HG03432 (cell line): Measurements from ENCODE around the gene OXCT2.
"Not testable (repeated sequence)": the region's sequence is repeated elsewhere in the genome, so short reads cannot be mapped to it uniquely, and the experiment has no call there.

Experiments used
- ATAC-seq: cut with Tn5 transposase; IDR thresholded peaks from one replicate; pipeline ENCODE4 v1.9.1; 2021; ENCODE audit warnings: mild to moderate bottlenecking, moderate library complexity; ENCODE audit not compliant: unreplicated experiment

The OXCT2 gene

GRCh38 chr1:39787964-39788363, 16.8 kb upstream of the OXCT2 start:
- peak; percentile 8 for ATAC-seq

- ATAC-seq, result no peak
Measured at GRCh38 chr1:39787468-39787867, 16.3 kb upstream of the OXCT2 start.

- not testable (repeated sequence) for ATAC-seq
Measured at GRCh38 chr1:39787108-39787375, 15.9 kb upstream of the OXCT2 start.

- ATAC-seq, result not testable (repeated sequence)
Measured at GRCh38 chr1:39786303-39787107, 15.4 kb upstream of the OXCT2 start.

GRCh38 chr1:39782685-39783084, 11.5 kb upstream of the OXCT2 start:
- ATAC-seq, result not testable (repeated sequence)

GRCh38 chr1:39782103-39782502, 11.0 kb upstream of the OXCT2 start:
- no peak for ATAC-seq

- no peak for ATAC-seq
Measured at GRCh38 chr1:39781349-39781715, 10.2 kb upstream of the OXCT2 start.

- no peak for ATAC-seq
Measured at GRCh38 chr1:39779821-39780220, 8.7 kb upstream of the OXCT2 start.

GRCh38 chr1:39779137-39779536, 8.0 kb upstream of the OXCT2 start:
- ATAC-seq, result no peak

- ATAC-seq, result not testable (repeated sequence)
Measured at GRCh38 chr1:39778463-39779099, 7.4 kb upstream of the OXCT2 start.

- ATAC-seq, result not testable (repeated sequence)
Measured at GRCh38 chr1:39777896-39778295, 6.7 kb upstream of the OXCT2 start.

GRCh38 chr1:39777306-39777705, 6.2 kb upstream of the OXCT2 start:
- no peak for ATAC-seq

GRCh38 chr1:39776886-39777285, 5.7 kb upstream of the OXCT2 start:
- no peak for ATAC-seq

GRCh38 chr1:39776400-39776713, 5.2 kb upstream of the OXCT2 start:
- peak; percentile 57 for ATAC-seq

GRCh38 chr1:39775676-39776399, 4.7 kb upstream of the OXCT2 start:
- ATAC-seq, result peak; percentile 43

- ATAC-seq, result not testable (repeated sequence)
Measured at GRCh38 chr1:39775141-39775540, 4.0 kb upstream of the OXCT2 start.

- not testable (repeated sequence) for ATAC-seq
Measured at GRCh38 chr1:39773369-39773979, 2.3 kb upstream of the OXCT2 start.

GRCh38 chr1:39770100-39771021, 787 bp downstream of the OXCT2 start:
- peak; percentile 51 for ATAC-seq

- ATAC-seq, result not testable (repeated sequence)
Measured at GRCh38 chr1:39769502-39769901, 1.6 kb downstream of the OXCT2 start.

- not testable (repeated sequence) for ATAC-seq
Measured at GRCh38 chr1:39766466-39766865, 4.7 kb downstream of the OXCT2 start.

- ATAC-seq, result not testable (repeated sequence)
Measured at GRCh38 chr1:39764512-39764911, 6.6 kb downstream of the OXCT2 start.
